GM12878 (cell line): ENCODE measurements around the gene TMEM120B. TPM values are rescaled to one million over a fixed set of nuclear protein-coding genes. Genes with fewer than 3 reads are reported as not detected.
A peak's percentile ranks its signal among the peaks of the same experiment; 100 is the strongest.

Source experiments
- ATAC-seq: fragments of 200-7000 bp; cut with Tn5 transposase; 3 replicates; pipeline ENCODE4 v1.9.1; 2020; ENCODE audit warnings: mild to moderate bottlenecking, moderate library complexity
- BruUV-seq: library from RNA; stranded (reverse); fragments of 400-500 nt; replicated peaks from 2 replicates; lab custom pipeline; 2021; lab: Mats Ljungman, UMichigan
- CTCF ChIA-PET: fragments of 300-600 bp; sonication (Branson Sonifier 250); formaldehyde crosslinking; extraction: SDS; loops from one replicate; lab custom pipeline; 2021; ENCODE audit warnings: inconsistent platforms; lab: Yijun Ruan, JAX
- POLR2A ChIA-PET: fragments of 350-600 bp; formaldehyde crosslinking; extraction: SDS; loops from one replicate; lab custom pipeline; 2021; ENCODE audit warnings: inconsistent platforms; lab: Charles Lee
- RAD21 ChIA-PET: fragments of 300-600 bp; sonication (Branson Sonifier 250); formaldehyde crosslinking; loops from one replicate; lab custom pipeline; 2023; ENCODE audit warnings: antibody characterized with exemption; ENCODE audit not compliant: unreplicated experiment; lab: Charles Lee
- SMC1A ChIA-PET: fragments of 300-600 bp; sonication (Branson Sonifier 250); formaldehyde crosslinking; loops from one replicate; lab custom pipeline; 2023; ENCODE audit not compliant: unreplicated experiment, uncharacterized antibody; lab: Charles Lee
- DNase-seq: peaks from one replicate; pipeline ENCODE4 v3.0.0-alpha.2; 2011; ENCODE audit warnings: low read depth, low spot score
- FAIRE-seq: peaks from 3 replicates; lab custom pipeline; 2011; peaks lifted over from hg19 to GRCh38; lab: Jason Lieb, UNC
- H2AFZ ChIP-seq: 2 replicates; pipeline ENCODE4 v1.6.0; 2011; ENCODE audit warnings: low read depth, low read length, control low read depth; ENCODE audit not compliant: control insufficient read depth
- H3K27ac ChIP-seq: 2 replicates; pipeline ENCODE4 v1.5.1; 2011; ENCODE audit warnings: control low read depth; ENCODE audit not compliant: control insufficient read depth, insufficient read depth
- H3K27me3 ChIP-seq, 2 experiments: replicated peaks in 1 of 2; 2 replicates each; pipeline versions ENCODE4 v1.6.0 to v1.6.1; 2011; ENCODE audit warnings: low read length in 1 of 2; ENCODE audit not compliant: control insufficient read depth in 2 of 2, insufficient read depth in 2 of 2
- H3K36me3 ChIP-seq, 2 experiments: 2 replicates each; pipeline ENCODE4 v1.5.1; 2011; ENCODE audit warnings: low read length in 1 of 2; ENCODE audit not compliant: control insufficient read depth in 2 of 2, insufficient read depth in 2 of 2
- H3K4me1 ChIP-seq: 2 replicates; pipeline ENCODE4 v1.6.1; 2011; ENCODE audit warnings: mild to moderate bottlenecking, low read length, moderate library complexity, mixed read lengths; ENCODE audit not compliant: control insufficient read depth, insufficient read depth
- H3K4me2 ChIP-seq: 2 replicates; pipeline ENCODE4 v1.6.0; 2011; ENCODE audit warnings: control low read depth; ENCODE audit not compliant: control insufficient read depth, insufficient read depth
- H3K4me3 ChIP-seq: fragments of 200-600 bp; sonication (generic); 2 replicates; pipeline ENCODE4 v1.5.1; 2016
- H3K79me2 ChIP-seq: 2 replicates; pipeline ENCODE4 v1.6.0; 2011; ENCODE audit warnings: low read length; ENCODE audit not compliant: control insufficient read depth, insufficient read depth
- H3K9ac ChIP-seq: 2 replicates; pipeline ENCODE4 v1.8.0; 2011; ENCODE audit warnings: low read length, control low read depth, mixed read lengths; ENCODE audit not compliant: control insufficient read depth, insufficient read depth
- H3K9me3 ChIP-seq: replicated peaks from 3 replicates; pipeline ENCODE4 v1.5.1; 2011; ENCODE audit warnings: mild to moderate bottlenecking, low read length; ENCODE audit not compliant: control insufficient read depth, insufficient read depth
- H4K20me1 ChIP-seq: 2 replicates; pipeline ENCODE4 v1.6.0; 2011; ENCODE audit not compliant: control insufficient read depth, insufficient read depth
- MYB ChIP-seq: fragments of 150-350 bp; IDR thresholded peaks from 2 replicates; pipeline ENCODE4 v1.6.1; 2014; ENCODE audit warnings: mild to moderate bottlenecking, low read depth, low read length, borderline replicate concordance
- NFYB ChIP-seq: IDR thresholded peaks from 2 replicates; pipeline ENCODE4 v1.6.1; 2011; ENCODE audit warnings: low read depth, mild to moderate bottlenecking, low read length, improper control_type of control experiment, moderate library complexity; ENCODE audit not compliant: insufficient read depth
- WGBS: methylation state at CpG from one replicate; pipeline ENCODE4 v1.1.6; 2016; ENCODE audit warnings: low lambda C conversion rate; ENCODE audit not compliant: insufficient replicate concordance, insufficient coverage; ENCODE audit errors: missing lambda C conversion rate; 5-methylcytosine and 5-hydroxymethylcytosine counted together
- in situ Hi-C: fragments of 300-500 bp; cut with MboI; formaldehyde crosslinking; loops from 9 replicates; pipeline ENCODE4 v1.14.3; 2018; ENCODE audit warnings: mixed read lengths
- intact Hi-C: fragments of 100-400 bp; cut with micrococcal nuclease; formaldehyde crosslinking; loops from one replicate; pipeline ENCODE4 v1.14.2; 2022; ENCODE audit not compliant: unreplicated experiment
- polyA plus RNA-seq, 11 experiments: library from polyadenylated mRNA; depleted of rRNA in 4 of 11; unstranded in 6 of 11; stranded (reverse) in 5 of 11; fragments of >200 nt; fragmentation: Nextera tagmentation in 4 of 11; fragmentation: Illumina TruSeq in 1 of 11; extraction: Ambion mirVana in 4 of 11; extraction: Trizol in 1 of 11; gene quantifications; 1 replicate in 1 of 11; 2 replicates in 10 of 11; pipeline versions ENCODE4 v1.2.1 to v1.2.3, GENCODE V29; 2011 to 2016; ENCODE audit warnings: inconsistent platforms in 2 of 11, missing spikeins in 2 of 11, low read depth in 1 of 11
- total RNA-seq, 4 experiments: library from RNA; depleted of rRNA in 3 of 4; stranded (reverse); fragments of >200 nt in 3 of 4; fragmentation: Illumina TruSeq in 1 of 4; extraction: Trizol in 1 of 4; gene quantifications; 2 replicates each; pipeline versions ENCODE4 v1.2.1 to v1.2.3, GENCODE V29; 2013 to 2021
- TF ChIP-seq, protein P1 (sequence below): fragments of 450-650 bp; IDR thresholded peaks from 2 replicates; pipeline ENCODE4 v1.6.1; 2017; ENCODE audit warnings: mild to moderate bottlenecking, moderate library complexity
- TF ChIP-seq, protein P2 (sequence below): IDR thresholded peaks from 2 replicates; pipeline ENCODE4 v1.6.1; 2012; ENCODE audit warnings: low read depth, low read length, improper control_type of control experiment
- TF ChIP-seq, protein P3 (sequence below): IDR thresholded peaks from 2 replicates; pipeline ENCODE4 v1.6.1; 2011; ENCODE audit warnings: borderline replicate concordance, low read depth, mild to moderate bottlenecking, moderate library complexity, mixed read lengths, low read length; ENCODE audit not compliant: insufficient read depth; ENCODE audit errors: extremely low read length

The TMEM120B gene
- total and polyA plus RNA-seq, 10 of the 15 experiments (the other 5 are each of a cell fraction or from before 2014, with no cell fraction given), result 4.0 to 26.2 (median 9.2) TPM

DNA sequence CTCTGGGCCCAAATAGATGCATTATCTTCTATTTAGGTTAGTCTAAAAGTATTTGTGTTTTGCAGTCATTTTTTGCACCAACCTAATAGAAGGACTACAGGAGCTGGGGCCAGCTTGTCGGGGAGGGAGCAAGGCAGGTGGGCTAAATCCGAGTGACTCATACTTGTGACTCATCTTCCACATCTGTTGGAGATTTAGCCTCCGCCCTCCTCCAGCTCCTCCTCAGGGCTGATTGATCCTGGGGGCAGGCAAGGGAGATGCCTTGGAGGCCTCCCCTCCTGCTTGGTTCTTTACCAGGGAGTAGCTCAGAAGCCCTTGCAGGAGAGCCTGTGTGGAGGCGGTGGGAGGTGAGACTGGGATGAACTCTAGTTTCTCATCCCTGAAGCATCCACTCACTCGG lies 53.0 kb downstream of the TMEM120B start (continued):
- TF ChIP-seq, protein P1, sequence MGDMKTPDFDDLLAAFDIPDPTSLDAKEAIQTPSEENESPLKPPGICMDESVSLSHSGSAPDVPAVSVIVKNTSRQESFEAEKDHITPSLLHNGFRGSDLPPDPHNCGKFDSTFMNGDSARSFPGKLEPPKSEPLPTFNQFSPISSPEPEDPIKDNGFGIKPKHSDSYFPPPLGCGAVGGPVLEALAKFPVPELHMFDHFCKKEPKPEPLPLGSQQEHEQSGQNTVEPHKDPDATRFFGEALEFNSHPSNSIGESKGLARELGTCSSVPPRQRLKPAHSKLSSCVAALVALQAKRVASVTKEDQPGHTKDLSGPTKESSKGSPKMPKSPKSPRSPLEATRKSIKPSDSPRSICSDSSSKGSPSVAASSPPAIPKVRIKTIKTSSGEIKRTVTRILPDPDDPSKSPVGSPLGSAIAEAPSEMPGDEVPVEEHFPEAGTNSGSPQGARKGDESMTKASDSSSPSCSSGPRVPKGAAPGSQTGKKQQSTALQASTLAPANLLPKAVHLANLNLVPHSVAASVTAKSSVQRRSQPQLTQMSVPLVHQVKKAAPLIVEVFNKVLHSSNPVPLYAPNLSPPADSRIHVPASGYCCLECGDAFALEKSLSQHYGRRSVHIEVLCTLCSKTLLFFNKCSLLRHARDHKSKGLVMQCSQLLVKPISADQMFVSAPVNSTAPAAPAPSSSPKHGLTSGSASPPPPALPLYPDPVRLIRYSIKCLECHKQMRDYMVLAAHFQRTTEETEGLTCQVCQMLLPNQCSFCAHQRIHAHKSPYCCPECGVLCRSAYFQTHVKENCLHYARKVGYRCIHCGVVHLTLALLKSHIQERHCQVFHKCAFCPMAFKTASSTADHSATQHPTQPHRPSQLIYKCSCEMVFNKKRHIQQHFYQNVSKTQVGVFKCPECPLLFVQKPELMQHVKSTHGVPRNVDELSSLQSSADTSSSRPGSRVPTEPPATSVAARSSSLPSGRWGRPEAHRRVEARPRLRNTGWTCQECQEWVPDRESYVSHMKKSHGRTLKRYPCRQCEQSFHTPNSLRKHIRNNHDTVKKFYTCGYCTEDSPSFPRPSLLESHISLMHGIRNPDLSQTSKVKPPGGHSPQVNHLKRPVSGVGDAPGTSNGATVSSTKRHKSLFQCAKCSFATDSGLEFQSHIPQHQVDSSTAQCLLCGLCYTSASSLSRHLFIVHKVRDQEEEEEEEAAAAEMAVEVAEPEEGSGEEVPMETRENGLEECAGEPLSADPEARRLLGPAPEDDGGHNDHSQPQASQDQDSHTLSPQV, result no peak
- TF ChIP-seq, protein P2, sequence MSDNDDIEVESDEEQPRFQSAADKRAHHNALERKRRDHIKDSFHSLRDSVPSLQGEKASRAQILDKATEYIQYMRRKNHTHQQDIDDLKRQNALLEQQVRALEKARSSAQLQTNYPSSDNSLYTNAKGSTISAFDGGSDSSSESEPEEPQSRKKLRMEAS, result no peak

DNA sequence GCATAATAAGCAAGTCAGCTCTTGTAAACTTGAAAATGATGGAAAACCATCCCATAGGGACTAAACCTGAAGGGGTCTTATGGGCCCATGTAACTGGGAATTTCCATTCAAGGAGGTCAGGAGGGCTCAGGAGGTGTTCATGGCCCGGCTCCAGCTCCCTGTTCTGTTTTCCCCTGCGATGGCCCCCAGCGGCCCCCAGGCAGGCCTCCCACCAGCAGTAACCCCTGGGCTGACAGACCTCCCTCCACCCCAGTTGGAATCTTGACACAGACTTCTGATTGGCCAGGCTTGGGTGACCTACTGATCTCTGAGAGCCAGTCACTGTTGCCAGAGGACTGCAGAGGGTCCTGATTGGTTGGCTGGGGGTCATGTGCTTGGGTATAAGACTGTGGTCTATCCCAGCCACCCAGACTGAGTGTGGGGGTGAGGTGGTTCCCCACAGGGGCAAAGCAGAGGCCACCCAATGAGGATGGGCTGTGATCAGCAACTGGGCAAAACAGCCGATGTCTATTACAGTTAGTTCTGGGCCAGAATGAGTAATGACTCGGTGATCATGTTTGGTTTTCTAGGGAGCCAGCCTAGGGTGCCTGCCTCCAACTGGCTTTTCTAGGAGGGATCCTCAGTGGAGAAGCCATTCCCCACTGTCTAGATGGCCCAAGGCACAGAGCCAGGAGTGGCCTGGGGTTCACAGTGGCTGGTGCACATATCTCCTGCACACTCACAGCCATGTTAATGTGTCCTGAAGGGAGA lies 53.9 kb downstream of the TMEM120B start:
- Histone ChIP-seq H3K36me3 (no peaks in the 10 kb centered on the region; a peak in 1 of 4 replicates), H3K27me3 (no peaks in the 10 kb centered on the region), H3K4me3 (no peak overlapping the region), H3K9ac (no peak overlapping the region), H4K20me1 (no peaks in the 10 kb centered on the region), H3K79me2 (no peaks in the 10 kb centered on the region), H3K9me3 (no peaks in the 10 kb centered on the region), H3K27ac (no peak overlapping the region), H3K4me1 (no peaks in the 10 kb centered on the region), H2AFZ (no peak overlapping the region), H3K4me2 (no peak overlapping the region)
- ChIA-PET POLR2A (interaction anchor here (1.0 kb wide), 1 partner anchor 27 kb away, joined by 4 read pairs; the partner anchor contains the start of gene RHOF), SMC1A (interaction anchor here (1.0 to 1.7 kb wide), 3 partner anchors 65 to 289 kb away, joined by 3 to 5 read pairs (median 3); no protein-coding TSS in a partner anchor), RAD21 (no interaction called here), CTCF (interaction anchor here (1.5 to 2.1 kb wide), 2 partner anchors 28 to 46 kb away, joined by 4 to 9 read pairs; no protein-coding TSS in a partner anchor)
- DNase-seq, result no peak
- no peak for FAIRE-seq
- in situ Hi-C loops (loop anchor here (5.0 kb wide), 1 partner anchor 64 kb away; no protein-coding TSS in a partner anchor), intact Hi-C loops (no loop called here)
- BruUV-seq, result no TSS peak
- TF ChIP-seq NFYB, result peak; percentile 91
- no peak for TF ChIP-seq MYB
- TF ChIP-seq, protein P3, sequence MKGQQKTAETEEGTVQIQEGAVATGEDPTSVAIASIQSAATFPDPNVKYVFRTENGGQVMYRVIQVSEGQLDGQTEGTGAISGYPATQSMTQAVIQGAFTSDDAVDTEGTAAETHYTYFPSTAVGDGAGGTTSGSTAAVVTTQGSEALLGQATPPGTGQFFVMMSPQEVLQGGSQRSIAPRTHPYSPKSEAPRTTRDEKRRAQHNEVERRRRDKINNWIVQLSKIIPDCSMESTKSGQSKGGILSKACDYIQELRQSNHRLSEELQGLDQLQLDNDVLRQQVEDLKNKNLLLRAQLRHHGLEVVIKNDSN, result peak; percentile 51
- ATAC-seq, result peak; percentile 58
- WGBS, result 98% methylated on average over 5 of the region's 5 CpGs
